ENCODE measurements around the gene GPR68. TPM values are rescaled to one million over a fixed set of nuclear protein-coding genes. Genes with fewer than 3 reads are reported as not detected.

The GPR68 gene
- total RNA-seq, 1 donor from 2014 or later = 0.42 TPM

GRCh38 chr14:91257328-91258010 is 13.0 kb upstream of the GPR68 start:
- H3K27ac Mint-ChIP-seq (ENCODE audit: unreplicated experiment) = no peak overlapping the region
- no peak for DNase-seq (ENCODE audit: low spot score)
- no peaks in the 10 kb centered on the region for H3K36me3 Mint-ChIP-seq (ENCODE audit: low read depth)
- TF ChIP-seq, protein P1, sequence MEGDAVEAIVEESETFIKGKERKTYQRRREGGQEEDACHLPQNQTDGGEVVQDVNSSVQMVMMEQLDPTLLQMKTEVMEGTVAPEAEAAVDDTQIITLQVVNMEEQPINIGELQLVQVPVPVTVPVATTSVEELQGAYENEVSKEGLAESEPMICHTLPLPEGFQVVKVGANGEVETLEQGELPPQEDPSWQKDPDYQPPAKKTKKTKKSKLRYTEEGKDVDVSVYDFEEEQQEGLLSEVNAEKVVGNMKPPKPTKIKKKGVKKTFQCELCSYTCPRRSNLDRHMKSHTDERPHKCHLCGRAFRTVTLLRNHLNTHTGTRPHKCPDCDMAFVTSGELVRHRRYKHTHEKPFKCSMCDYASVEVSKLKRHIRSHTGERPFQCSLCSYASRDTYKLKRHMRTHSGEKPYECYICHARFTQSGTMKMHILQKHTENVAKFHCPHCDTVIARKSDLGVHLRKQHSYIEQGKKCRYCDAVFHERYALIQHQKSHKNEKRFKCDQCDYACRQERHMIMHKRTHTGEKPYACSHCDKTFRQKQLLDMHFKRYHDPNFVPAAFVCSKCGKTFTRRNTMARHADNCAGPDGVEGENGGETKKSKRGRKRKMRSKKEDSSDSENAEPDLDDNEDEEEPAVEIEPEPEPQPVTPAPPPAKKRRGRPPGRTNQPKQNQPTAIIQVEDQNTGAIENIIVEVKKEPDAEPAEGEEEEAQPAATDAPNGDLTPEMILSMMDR (IDR thresholded peaks at IDR 0.05) = no peak
- H3K9me3 Mint-ChIP-seq (ENCODE audit: low read depth) = no peaks in the 10 kb centered on the region
- H3K4me1 Mint-ChIP-seq (ENCODE audit: low read depth) = peaks cover 23% of the 10 kb centered on the region
- H3K27me3 Mint-ChIP-seq (ENCODE audit: low read depth) = no peaks in the 10 kb centered on the region
- no peak overlapping the region for H3K4me3 Mint-ChIP-seq (ENCODE audit: unreplicated experiment)

DNA sequence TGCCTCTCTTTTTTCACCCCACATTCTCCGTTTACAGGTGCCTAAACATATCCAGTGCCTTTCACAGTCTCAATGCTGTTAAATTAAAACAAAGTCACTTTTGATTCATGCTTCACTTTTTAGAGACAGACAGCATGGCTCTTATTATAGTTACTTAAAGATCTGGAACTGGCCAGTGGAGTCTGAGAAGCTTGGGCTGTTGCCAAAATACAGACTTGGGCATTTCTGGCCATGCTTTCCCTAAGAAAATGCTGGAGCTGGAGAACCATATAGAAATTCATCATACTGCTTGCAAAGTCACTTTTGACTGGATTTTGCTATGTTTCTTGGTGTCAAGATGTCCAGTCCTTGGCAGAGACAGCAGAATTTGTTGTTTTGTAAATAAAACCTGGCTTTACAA is 12.2 kb upstream of the GPR68 start:
- no peaks in the 10 kb centered on the region for H3K27me3 Mint-ChIP-seq (ENCODE audit: low read depth)
- no peak overlapping the region for H3K27ac Mint-ChIP-seq (ENCODE audit: unreplicated experiment)
- peaks cover 23% of the 10 kb centered on the region for H3K4me1 Mint-ChIP-seq (ENCODE audit: low read depth)
- TF ChIP-seq, protein P1 (IDR thresholded peaks at IDR 0.05) = no peak
- DNase-seq (ENCODE audit: low spot score) = no peak
- no peaks in the 10 kb centered on the region for H3K36me3 Mint-ChIP-seq (ENCODE audit: low read depth)
- H3K4me3 Mint-ChIP-seq (ENCODE audit: unreplicated experiment) = no peak overlapping the region
- H3K9me3 Mint-ChIP-seq (ENCODE audit: low read depth) = no peaks in the 10 kb centered on the region

- Mint-ChIP-seq H3K4me3 (ENCODE audit: unreplicated experiment) (no peak overlapping the region), H3K4me1 (ENCODE audit: low read depth) (peaks cover 33% of the 10 kb centered on the region), H3K36me3 (ENCODE audit: low read depth) (no peaks in the 10 kb centered on the region), H3K9me3 (ENCODE audit: low read depth) (no peaks in the 10 kb centered on the region), H3K27ac (ENCODE audit: unreplicated experiment) (no peak overlapping the region), H3K27me3 (ENCODE audit: low read depth) (no peaks in the 10 kb centered on the region)
- no peak for DNase-seq (ENCODE audit: low spot score)
- TF ChIP-seq, protein P1 (IDR thresholded peaks at IDR 0.05) = no peak
Observed at GRCh38 chr14:91255026-91255695, 10.7 kb upstream of the GPR68 start.

GRCh38 chr14:91254461-91254860 is 10.0 kb upstream of the GPR68 start:
- DNase-seq (ENCODE audit: low spot score) = no peak
- no peaks in the 10 kb centered on the region for H3K36me3 Mint-ChIP-seq (ENCODE audit: low read depth)
- H3K27ac Mint-ChIP-seq (ENCODE audit: unreplicated experiment) = no peak overlapping the region
- H3K4me3 Mint-ChIP-seq (ENCODE audit: unreplicated experiment) = peak overlapping the region; percentile 54
- TF ChIP-seq, protein P1 (IDR thresholded peaks at IDR 0.05) = no peak
- no peaks in the 10 kb centered on the region for H3K27me3 Mint-ChIP-seq (ENCODE audit: low read depth)
- peaks cover 36% of the 10 kb centered on the region for H3K4me1 Mint-ChIP-seq (ENCODE audit: low read depth)
- no peaks in the 10 kb centered on the region for H3K9me3 Mint-ChIP-seq (ENCODE audit: low read depth)

- Mint-ChIP-seq H3K27me3 (ENCODE audit: low read depth) (no peaks in the 10 kb centered on the region), H3K4me3 (ENCODE audit: unreplicated experiment) (peak overlapping the region; percentile 54), H3K9me3 (ENCODE audit: low read depth) (no peaks in the 10 kb centered on the region), H3K4me1 (ENCODE audit: low read depth) (peaks cover 36% of the 10 kb centered on the region), H3K36me3 (ENCODE audit: low read depth) (no peaks in the 10 kb centered on the region), H3K27ac (ENCODE audit: unreplicated experiment) (no peak overlapping the region)
- no peak for DNase-seq (ENCODE audit: low spot score)
- TF ChIP-seq, protein P1 (IDR thresholded peaks at IDR 0.05) = no peak
Observed at GRCh38 chr14:91253795-91254323, 9.4 kb upstream of the GPR68 start.

All from chondrocyte (in vitro differentiated cells).